BE2C (cell line): Measurements from ENCODE around the gene HPDL.
A peak's percentile ranks its signal among the peaks of the same experiment; 100 is the strongest.

Experiments
- DNase-seq: peaks from one replicate; pipeline ENCODE4 v3.0.0-alpha.2; 2020
- H3K27me3 ChIP-seq: fragments of 250-450 bp; sonication (Bioruptor Pico); 2 replicates; pipeline ENCODE4 v1.5.1; 2020; ENCODE audit warnings: mild to moderate bottlenecking
- H3K36me3 ChIP-seq: fragments of 250-450 bp; sonication (Bioruptor Pico); 2 replicates; pipeline ENCODE4 v1.5.1; 2020; ENCODE audit warnings: mild to moderate bottlenecking
- H3K4me1 ChIP-seq: fragments of 250-450 bp; sonication (Bioruptor Pico); 2 replicates; pipeline ENCODE4 v1.5.1; 2020
- H3K4me3 ChIP-seq: 2 replicates; pipeline ENCODE4 v1.5.1; 2011; ENCODE audit warnings: low read depth, low read length
- H3K9me3 ChIP-seq: fragments of 250-450 bp; sonication (Bioruptor Pico); 2 replicates; pipeline ENCODE4 v1.5.1; 2020
- TF ChIP-seq, protein P1 (sequence below): IDR thresholded peaks from 2 replicates; pipeline ENCODE4 v1.5.1; 2012; ENCODE audit warnings: mild to moderate bottlenecking, low read depth, low read length

The HPDL gene

DNA sequence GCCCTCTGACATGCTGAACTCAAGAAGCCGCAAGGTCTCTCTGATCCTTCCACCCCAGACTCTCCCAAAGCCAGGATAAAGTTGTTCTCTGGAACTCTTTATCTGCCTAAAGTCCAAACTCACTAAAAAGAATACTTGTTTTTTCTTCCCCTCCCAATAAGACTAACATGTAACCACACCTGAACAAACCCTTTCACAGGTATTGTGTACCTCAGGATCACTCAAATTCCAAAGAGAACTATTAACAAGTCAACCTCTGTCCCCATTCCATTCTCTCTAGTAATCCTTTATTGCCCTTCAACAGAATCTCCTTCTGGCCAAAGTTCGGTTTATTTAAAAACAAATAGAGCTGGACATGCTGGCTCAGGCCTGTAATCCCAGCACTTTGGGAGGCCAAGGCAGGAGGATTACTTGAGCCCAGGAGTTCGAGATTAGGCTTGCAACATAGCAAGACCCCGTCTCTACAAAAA is 9.2 kb downstream of the HPDL start:
- Histone ChIP-seq H3K36me3 (no peaks in the 10 kb centered on the region), H3K9me3 (no peaks in the 10 kb centered on the region), H3K4me3 (no peak overlapping the region), H3K27me3 (no peaks in the 10 kb centered on the region), H3K4me1 (no peaks in the 10 kb centered on the region)
- TF ChIP-seq, protein P1, sequence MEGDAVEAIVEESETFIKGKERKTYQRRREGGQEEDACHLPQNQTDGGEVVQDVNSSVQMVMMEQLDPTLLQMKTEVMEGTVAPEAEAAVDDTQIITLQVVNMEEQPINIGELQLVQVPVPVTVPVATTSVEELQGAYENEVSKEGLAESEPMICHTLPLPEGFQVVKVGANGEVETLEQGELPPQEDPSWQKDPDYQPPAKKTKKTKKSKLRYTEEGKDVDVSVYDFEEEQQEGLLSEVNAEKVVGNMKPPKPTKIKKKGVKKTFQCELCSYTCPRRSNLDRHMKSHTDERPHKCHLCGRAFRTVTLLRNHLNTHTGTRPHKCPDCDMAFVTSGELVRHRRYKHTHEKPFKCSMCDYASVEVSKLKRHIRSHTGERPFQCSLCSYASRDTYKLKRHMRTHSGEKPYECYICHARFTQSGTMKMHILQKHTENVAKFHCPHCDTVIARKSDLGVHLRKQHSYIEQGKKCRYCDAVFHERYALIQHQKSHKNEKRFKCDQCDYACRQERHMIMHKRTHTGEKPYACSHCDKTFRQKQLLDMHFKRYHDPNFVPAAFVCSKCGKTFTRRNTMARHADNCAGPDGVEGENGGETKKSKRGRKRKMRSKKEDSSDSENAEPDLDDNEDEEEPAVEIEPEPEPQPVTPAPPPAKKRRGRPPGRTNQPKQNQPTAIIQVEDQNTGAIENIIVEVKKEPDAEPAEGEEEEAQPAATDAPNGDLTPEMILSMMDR = no peak
- DNase-seq = no peak

DNA sequence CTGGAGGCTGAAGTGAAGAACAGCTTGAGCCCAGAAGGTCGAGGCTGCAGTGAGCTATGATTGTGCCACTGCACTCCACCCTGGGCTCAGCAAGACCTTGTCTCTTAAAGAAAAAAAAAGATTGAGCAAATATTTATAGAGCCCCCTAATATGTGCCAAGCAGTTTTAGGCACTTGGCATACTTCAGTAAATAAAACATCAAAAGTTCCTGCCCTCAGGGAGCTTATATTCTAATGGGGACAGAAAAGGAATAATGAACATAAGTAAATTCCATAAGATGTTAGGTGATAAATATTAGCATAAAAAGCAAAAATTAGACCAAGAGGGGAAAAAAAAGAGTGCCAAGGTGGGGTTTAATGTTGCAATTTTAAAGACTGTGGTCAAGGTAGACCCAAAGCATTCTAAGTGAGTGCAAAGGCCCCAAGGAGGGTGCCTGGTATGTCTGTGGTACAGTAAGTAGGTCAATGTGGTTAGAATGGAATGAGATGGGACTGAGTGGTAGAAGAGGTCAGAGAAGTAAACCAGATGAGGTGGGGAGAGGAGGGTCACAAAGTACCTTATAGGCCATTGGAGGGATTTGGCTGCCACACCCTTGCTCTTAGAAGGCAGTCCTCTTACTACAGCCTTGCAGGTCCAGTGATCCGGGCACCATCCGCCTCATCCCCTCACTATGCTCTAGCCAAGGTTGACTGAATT is 11.1 kb downstream of the HPDL start:
- TF ChIP-seq, protein P1 = no peak
- Histone ChIP-seq H3K9me3 (no peaks in the 10 kb centered on the region), H3K27me3 (no peaks in the 10 kb centered on the region), H3K4me3 (no peak overlapping the region), H3K36me3 (peaks cover 5% of the 10 kb centered on the region), H3K4me1 (no peaks in the 10 kb centered on the region)
- DNase-seq = no peak

DNA sequence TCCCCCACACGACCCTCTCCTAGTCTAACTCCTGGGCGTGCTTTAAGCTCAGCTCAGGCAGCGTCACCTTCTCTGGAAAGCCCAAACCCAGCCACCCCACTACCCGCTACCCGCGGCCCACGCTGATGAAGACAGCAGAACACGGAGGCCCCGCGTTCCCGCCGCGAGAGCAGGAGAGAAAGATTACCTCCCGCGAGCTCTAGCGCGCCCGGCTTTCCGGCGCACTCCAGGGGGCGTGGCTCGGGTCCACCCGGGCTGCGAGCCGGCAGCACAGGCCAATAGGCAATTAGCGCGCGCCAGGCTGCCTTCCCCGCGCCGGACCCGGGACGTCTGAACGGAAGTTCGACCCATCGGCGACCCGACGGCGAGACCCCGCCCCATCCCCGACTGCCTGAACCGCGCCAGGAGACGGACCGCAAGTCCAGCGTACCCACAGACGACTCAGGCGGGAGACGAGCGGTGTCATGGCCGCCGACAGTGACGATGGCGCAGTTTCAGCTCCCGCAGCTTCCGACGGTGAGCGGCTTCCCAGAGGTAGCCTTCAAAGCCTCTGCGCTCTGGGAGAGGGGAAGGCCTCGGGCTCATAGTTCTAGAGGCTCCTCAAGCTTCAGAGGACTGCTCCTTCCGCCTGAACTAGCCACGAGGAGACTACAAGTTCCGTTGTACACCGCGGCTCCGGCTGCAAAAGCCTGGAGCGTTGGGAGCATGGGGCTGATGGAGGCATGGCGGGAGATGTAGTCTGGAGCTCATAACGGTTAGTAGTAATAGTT is 13.3 kb downstream of the HPDL start, which contains the start of the genes MUTYH and TOE1:
MUTYH (minus strand) TSS at position 652 of the 770 bp plus-strand sequence. CDS start 5,935 bp downstream, outside the sequence.
TOE1 (plus strand) TSS at position 382 of the 770 bp plus-strand sequence; CDS start at position 465, 83 bp downstream.
- Histone ChIP-seq H3K4me3 (peak within 1 kb of the TSS; percentile 81), H3K27me3 (no peaks in the 10 kb centered on the region), H3K36me3 (peaks cover 11% of the 10 kb centered on the region), H3K9me3 (no peaks in the 10 kb centered on the region), H3K4me1 (no peaks in the 10 kb centered on the region)
- DNase-seq = peak; percentile 95
- TF ChIP-seq, protein P1 = no peak

DNA sequence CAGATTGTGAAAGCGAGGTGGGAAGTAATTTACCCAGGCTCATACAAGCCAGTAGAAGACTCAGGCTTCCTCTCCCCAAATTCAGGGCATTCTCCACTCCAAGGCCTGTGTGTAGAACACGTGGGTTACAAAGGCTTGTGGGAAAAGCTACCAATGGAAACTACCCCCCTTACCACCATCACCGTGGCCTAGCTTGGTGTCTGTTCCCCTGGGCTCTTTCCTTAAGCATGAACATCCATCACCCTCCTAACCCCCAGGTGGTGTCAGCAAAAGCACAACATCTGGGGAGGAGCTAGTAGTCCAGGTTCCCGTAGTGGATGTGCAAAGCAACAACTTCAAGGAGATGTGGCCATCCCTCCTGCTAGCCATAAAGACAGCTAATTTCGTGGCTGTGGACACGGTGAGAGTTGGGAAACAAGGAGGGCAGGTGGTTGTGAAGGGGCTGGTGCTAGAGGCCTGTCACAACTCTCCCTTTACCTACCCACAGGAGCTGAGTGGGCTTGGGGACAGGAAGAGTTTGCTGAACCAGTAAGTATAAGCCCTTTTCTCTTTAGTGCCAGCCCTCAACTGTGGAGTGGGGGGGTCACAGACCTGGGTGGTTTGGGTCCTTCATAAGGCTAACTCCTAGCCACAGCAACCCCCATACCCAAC is 14.2 kb downstream of the HPDL start:
- no peak for DNase-seq
- H3K36me3 ChIP-seq = peaks cover 11% of the 10 kb centered on the region
- H3K27me3 ChIP-seq = no peaks in the 10 kb centered on the region
- H3K4me1 ChIP-seq = no peaks in the 10 kb centered on the region
- TF ChIP-seq, protein P1 = no peak
- peak overlapping the region; percentile 81 for H3K4me3 ChIP-seq
- no peaks in the 10 kb centered on the region for H3K9me3 ChIP-seq

DNA sequence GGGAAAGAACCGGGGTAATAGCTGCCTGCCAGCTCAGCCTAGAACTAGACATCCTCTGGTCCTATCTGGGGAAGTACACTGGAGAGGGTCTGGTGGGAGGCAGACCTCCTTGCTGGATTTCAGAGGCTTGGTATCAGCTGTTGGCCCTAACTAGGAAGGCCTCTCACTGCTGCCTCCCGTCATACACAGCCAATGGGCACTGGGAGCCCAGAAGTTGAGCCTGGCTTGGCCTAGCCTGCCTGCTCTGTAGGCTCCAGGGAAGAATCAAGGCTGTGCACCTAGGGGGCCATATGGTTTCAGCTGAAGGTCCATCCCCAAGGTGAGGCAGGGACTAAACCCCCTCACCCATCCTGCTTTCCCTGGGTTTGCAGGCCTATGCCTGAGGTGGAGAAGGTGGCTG is 17.8 kb downstream of the HPDL start:
- no peak for DNase-seq
- Histone ChIP-seq H3K4me3 (no peak overlapping the region), H3K36me3 (peaks cover 11% of the 10 kb centered on the region), H3K9me3 (no peaks in the 10 kb centered on the region), H3K27me3 (no peaks in the 10 kb centered on the region), H3K4me1 (no peaks in the 10 kb centered on the region)
- TF ChIP-seq, protein P1 = no peak
